Adrenal gland (tissue), 12 donors: ENCODE results near the gene HLCS. TPM values are rescaled to one million over a fixed set of nuclear protein-coding genes. Genes with fewer than 3 reads are reported as not detected.

Experiments
- DNase-seq, 7 donors: peaks; one replicate each; pipeline ENCODE4 v3.0.0-alpha.2; 2019 to 2020
- H3K27ac ChIP-seq, 5 donors: fragments of 200-600 bp; sonication (generic) in 4 of 5; 1 replicate in 3 of 5; 2 replicates in 2 of 5; pipeline versions ENCODE4 v1.5.1 to v1.8.0; 2016 to 2020; ENCODE audit warnings: mild to moderate bottlenecking in 1 of 5
- H3K27me3 ChIP-seq: fragments of 200-600 bp; 2 replicates; pipeline ENCODE4 v1.8.0; 2021
- H3K36me3 ChIP-seq, 2 donors: fragments of 200-600 bp; replicated peaks in 1 of 2; 1 replicate in 1 of 2; 2 replicates in 1 of 2; pipeline versions ENCODE4 v1.5.1 to v1.8.0; 2018 to 2022
- H3K4me1 ChIP-seq, 2 donors: fragments of 200-600 bp; replicated peaks in 1 of 2; 1 replicate in 1 of 2; 2 replicates in 1 of 2; pipeline versions ENCODE4 v1.5.1 to v1.8.0; 2018 to 2021
- H3K4me3 ChIP-seq, 4 donors: fragments of 200-600 bp; sonication (generic) in 3 of 4; one replicate each; pipeline ENCODE4 v1.5.1; 2016 to 2018
- H3K9me3 ChIP-seq, 3 donors: fragments of 200-600 bp; sonication (generic) in 1 of 3; replicated peaks in 1 of 3; 1 replicate in 2 of 3; 2 replicates in 1 of 3; pipeline versions ENCODE4 v1.5.1 to v1.8.0; 2016 to 2021
- CTCF ChIP-seq, 6 experiments: fragments of 450-650 bp in 4 of 6; fragments of 200-600 bp in 2 of 6; sonication (generic) in 1 of 6; IDR thresholded peaks; 1 replicate in 5 of 6; 2 replicates in 1 of 6; pipeline versions ENCODE4 v1.5.1 to v1.8.0; 2016 to 2021; ENCODE audit warnings: antibody characterized with exemption in 6 of 6, mild to moderate bottlenecking in 2 of 6, moderate library complexity in 1 of 6
- POLR2A ChIP-seq, 2 donors: fragments of 450-650 bp; IDR thresholded peaks; one replicate each; pipeline ENCODE4 v1.6.1; 2017; ENCODE audit warnings: antibody characterized with exemption in 2 of 2, mild to moderate bottlenecking in 2 of 2, moderate library complexity in 1 of 2
- WGBS, 4 donors: extraction: QIAGEN DNeasy Blood & Tissue Kit in 2 of 4; methylation state at CpG; one replicate each; pipeline versions ENCODE4 v1.1.5 to v1.1.7; 2013 to 2017; 5-methylcytosine and 5-hydroxymethylcytosine counted together
- intact Hi-C, 2 donors: fragments of 100-400 bp; cut with DNase I; formaldehyde crosslinking; loops; one replicate each; pipeline versions ENCODE4 v1.14.1 to v1.15.0; 2022 to 2023
- polyA plus RNA-seq, 3 donors: library from polyadenylated mRNA; stranded (reverse); fragments of 200-250 nt in 2 of 3; fragments of 350-450 nt in 1 of 3; fragmentation: Illumina TruSeq in 1 of 3; extraction: RNeasy Lipid Tissue Mini Kit (QIAGEN cat#74804) in 1 of 3; gene quantifications; one replicate each; pipeline ENCODE4 v1.2.3, GENCODE V29; 2013 to 2014
- total RNA-seq, 9 donors: library from RNA; depleted of rRNA in 4 of 9; stranded (reverse); fragments of >200 nt in 4 of 9; fragments of 120-200 nt in 1 of 9; fragmentation: NEBNext Ultra II Directional in 1 of 9; extraction: Animal tissue kit (Norgen Biotek cat#: 25700) in 1 of 9; gene quantifications; one replicate each; pipeline versions ENCODE4 v1.1.0 to v1.2.4, GENCODE V29; 2013 to 2023
- donor health status: healthy with polysubstance abuse.
- donor health status: Bipolar disorder and iron deficiency.
- donor health status: DM: yes; HTN: yes; CAD: no.
- donor health status: DM: no; HTN: no; CAD: no.
- donor health status: DM: no; HTN: no; CAD: no.
- donor health status: DM: yes; HTN: yes; CAD: no.

Gene HLCS
- total and polyA plus RNA-seq, 12 donors, result 4.4 to 34.4 (median 19.8) TPM

- intact Hi-C loops, result no loop called here
- H3K27me3 ChIP-seq, result no peaks in the 10 kb centered on the region
- 94 to 95% (median 95%) methylated on average over 4 of the region's 4 CpGs for WGBS, 4 donors
Observed at GRCh38 chr21:36863260-36863659, 103.2 kb downstream of the HLCS start.

GRCh38 chr21:36861595-36862323 lies 104.7 kb downstream of the HLCS start:
- intact Hi-C loops, result no loop called here
- H3K4me1 ChIP-seq, result peaks cover 9 to 12% of the 10 kb centered on the region in 2 donors
- no peaks in the 10 kb centered on the region for H3K9me3 ChIP-seq
- TF ChIP-seq CTCF (IDR thresholded peaks at IDR 0.05) (no peak), POLR2A (IDR thresholded peaks at IDR 0.05) (no peak)
- H3K27ac ChIP-seq, result no peak overlapping the region
- no peaks in the 10 kb centered on the region for H3K36me3 ChIP-seq
- H3K27me3 ChIP-seq, result no peaks in the 10 kb centered on the region
- no peak for DNase-seq
- WGBS, 4 donors, result 92 to 95% (median 94%) methylated on average over 4 of the region's 4 CpGs
- H3K4me3 ChIP-seq, result no peak overlapping the region

More at GRCh38 chr21:36863260-36863659, 103.2 kb downstream of the HLCS start:
- TF ChIP-seq POLR2A (IDR thresholded peaks at IDR 0.05), result no peak
- TF ChIP-seq CTCF (IDR thresholded peaks at IDR 0.05), result no peak
- H3K9me3 ChIP-seq, result no peaks in the 10 kb centered on the region
- H3K4me3 ChIP-seq, result no peak overlapping the region
- peaks cover 9 to 12% of the 10 kb centered on the region in 2 donors for H3K4me1 ChIP-seq
- no peaks in the 10 kb centered on the region for H3K36me3 ChIP-seq
- DNase-seq, result no peak
- no peak overlapping the region for H3K27ac ChIP-seq

- Histone ChIP-seq H3K27me3 (no peaks in the 10 kb centered on the region), H3K4me3 (no peak overlapping the region), H3K36me3 (no peaks in the 10 kb centered on the region), H3K27ac (no peak overlapping the region), H3K9me3 (no peaks in the 10 kb centered on the region), H3K4me1 (peaks cover 9 to 12% of the 10 kb centered on the region in 2 donors)
- intact Hi-C loops, result no loop called here
- DNase-seq, result no peak
- TF ChIP-seq POLR2A (IDR thresholded peaks at IDR 0.05) (no peak), CTCF (IDR thresholded peaks at IDR 0.05) (no peak)
- 89 to 92% (median 90%) methylated on average over 8 of the region's 8 CpGs for WGBS, 4 donors
Observed at GRCh38 chr21:36860736-36861594, 105.5 kb downstream of the HLCS start.

GRCh38 chr21:36859744-36860501 lies 106.5 kb downstream of the HLCS start:
- WGBS, 4 donors, result 30 to 51% (median 43%) methylated on average over 8 of the region's 8 CpGs
- TF ChIP-seq CTCF (IDR thresholded peaks at IDR 0.05) (no peak), POLR2A (IDR thresholded peaks at IDR 0.05) (peak in 1 of 2 donors; percentile 26)
- H3K27ac ChIP-seq, result no peak overlapping the region
- no peaks in the 10 kb centered on the region for H3K36me3 ChIP-seq
- peak; percentile 70 to 90 (median 84) for DNase-seq
- no peaks in the 10 kb centered on the region for H3K9me3 ChIP-seq
- peaks cover 9 to 12% of the 10 kb centered on the region in 2 donors for H3K4me1 ChIP-seq
- intact Hi-C loops, result loop anchor here in 1 of 2 donors (5.0 kb wide), 1 partner anchor 113 kb away; no protein-coding TSS in a partner anchor
- no peak overlapping the region for H3K4me3 ChIP-seq
- H3K27me3 ChIP-seq, result no peaks in the 10 kb centered on the region
